ENCODE data around the gene FBXL15. TPM values are rescaled to one million over a fixed set of nuclear protein-coding genes. Genes with fewer than 3 reads are reported as not detected.

Gene FBXL15
- total and polyA plus RNA-seq, 2 donors (not counting 3 experiments of a cell fraction or from before 2014, with no cell fraction given): 9.9 to 15.3 TPM

DNA sequence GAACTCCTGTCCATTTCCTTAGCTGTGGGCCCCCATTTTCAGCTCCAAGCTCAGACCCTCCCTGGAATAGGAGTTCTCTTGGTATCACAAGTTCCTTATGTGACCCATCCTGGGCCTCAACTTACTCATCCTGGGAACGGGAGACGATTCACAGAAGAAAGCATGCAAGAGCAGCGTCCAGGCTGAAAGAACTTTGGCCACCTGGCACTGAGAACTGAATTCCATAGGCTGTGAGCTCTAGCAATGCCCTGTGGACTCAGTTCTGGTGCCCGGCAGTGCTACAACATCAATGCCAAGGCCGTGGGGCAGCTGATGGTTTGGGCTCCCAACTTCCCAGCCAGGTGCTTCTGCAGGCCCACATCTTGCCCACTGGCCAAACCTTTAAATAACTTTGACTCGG is 15.7 kb downstream of the FBXL15 start:
- TF ChIP-seq, protein P1, sequence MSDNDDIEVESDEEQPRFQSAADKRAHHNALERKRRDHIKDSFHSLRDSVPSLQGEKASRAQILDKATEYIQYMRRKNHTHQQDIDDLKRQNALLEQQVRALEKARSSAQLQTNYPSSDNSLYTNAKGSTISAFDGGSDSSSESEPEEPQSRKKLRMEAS (IDR thresholded peaks at IDR 0.05; ENCODE audit: insufficient read depth, insufficient read length): no peak
- TF ChIP-seq EZH2 (IDR thresholded peaks at IDR 0.05; ENCODE audit: borderline replicate concordance, low read depth, low read length, severe bottlenecking) (no peak), MYC (IDR thresholded peaks at IDR 0.05; ENCODE audit: low read depth, low read length) (no peak), JUN (IDR thresholded peaks at IDR 0.05; ENCODE audit: borderline replicate concordance, insufficient read depth, insufficient read length, low read depth) (no peak), FOS (IDR thresholded peaks at IDR 0.05; ENCODE audit: borderline replicate concordance, insufficient read depth, low read length) (no peak), POLR2AphosphoS5 (IDR thresholded peaks at IDR 0.05; ENCODE audit: insufficient read depth, low read depth, low read length) (no peak), GATA2 (IDR thresholded peaks at IDR 0.05; ENCODE audit: insufficient read depth, insufficient read length, low read depth, low read length) (no peak), POLR2A (IDR thresholded peaks at IDR 0.05; ENCODE audit: low read depth, low read length) (no peak)
- TF ChIP-seq, protein P2, sequence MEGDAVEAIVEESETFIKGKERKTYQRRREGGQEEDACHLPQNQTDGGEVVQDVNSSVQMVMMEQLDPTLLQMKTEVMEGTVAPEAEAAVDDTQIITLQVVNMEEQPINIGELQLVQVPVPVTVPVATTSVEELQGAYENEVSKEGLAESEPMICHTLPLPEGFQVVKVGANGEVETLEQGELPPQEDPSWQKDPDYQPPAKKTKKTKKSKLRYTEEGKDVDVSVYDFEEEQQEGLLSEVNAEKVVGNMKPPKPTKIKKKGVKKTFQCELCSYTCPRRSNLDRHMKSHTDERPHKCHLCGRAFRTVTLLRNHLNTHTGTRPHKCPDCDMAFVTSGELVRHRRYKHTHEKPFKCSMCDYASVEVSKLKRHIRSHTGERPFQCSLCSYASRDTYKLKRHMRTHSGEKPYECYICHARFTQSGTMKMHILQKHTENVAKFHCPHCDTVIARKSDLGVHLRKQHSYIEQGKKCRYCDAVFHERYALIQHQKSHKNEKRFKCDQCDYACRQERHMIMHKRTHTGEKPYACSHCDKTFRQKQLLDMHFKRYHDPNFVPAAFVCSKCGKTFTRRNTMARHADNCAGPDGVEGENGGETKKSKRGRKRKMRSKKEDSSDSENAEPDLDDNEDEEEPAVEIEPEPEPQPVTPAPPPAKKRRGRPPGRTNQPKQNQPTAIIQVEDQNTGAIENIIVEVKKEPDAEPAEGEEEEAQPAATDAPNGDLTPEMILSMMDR (IDR thresholded peaks at IDR 0.05; ENCODE audit: extremely low read depth in 1 of 2, insufficient read depth in 1 of 2, low read depth in 1 of 2, low read length in 2 of 2): no peak
- H3K9me3 ChIP-seq (replicated peaks; ENCODE audit: control insufficient read depth, insufficient read depth, low read length): no peaks in the 10 kb centered on the region
- intact Hi-C loops (cut with micrococcal nuclease) (no loop called here), dilution Hi-C loops (cut with MboI; ENCODE audit: extremely low pct_ligation_motif_present, low sequenced_read_pairs) (no loop called here)
- no peak overlapping the region for H3K9ac ChIP-seq (replicated peaks; ENCODE audit: extremely low read depth, insufficient read depth, low read length)
- H3K4me3 ChIP-seq (replicated peaks in 1 of 3; ENCODE audit: insufficient read depth in 1 of 3, low read depth in 1 of 3, low read length in 3 of 3): no peak overlapping the region
- BruUV-seq (replicated peaks): no TSS peak
- ChIA-PET CTCF (interaction anchor here (0.7 to 1.0 kb wide), 3 partner anchors 147 to 207 kb away, joined by 3 read pairs; no protein-coding TSS in a partner anchor), POLR2A (no interaction called here)
- peaks cover 11 to 22% of the 10 kb centered on the region in 2 experiments for H3K27me3 ChIP-seq (ENCODE audit: control insufficient read depth in 2 of 2, insufficient read depth in 2 of 2, low read length in 2 of 2)
- H3K36me3 ChIP-seq (ENCODE audit: control insufficient read depth in 2 of 2, extremely low read depth in 1 of 2, insufficient read depth in 2 of 2, low read length in 2 of 2): no peaks in the 10 kb centered on the region
- H3K4me2 ChIP-seq (ENCODE audit: insufficient read depth, low read length): no peak overlapping the region
- no peaks in the 10 kb centered on the region for H3K9me1 ChIP-seq (replicated peaks; ENCODE audit: control insufficient read depth, extremely low read depth, insufficient read depth, low read length)
- no peak for DNase-seq (ENCODE audit: low read depth, low spot score)
- no peaks in the 10 kb centered on the region for H4K20me1 ChIP-seq (replicated peaks; ENCODE audit: control insufficient read depth, extremely low read depth, insufficient read depth, low read length)
- no peak for FAIRE-seq
- peaks cover 7% of the 10 kb centered on the region for H3K4me1 ChIP-seq (ENCODE audit: control insufficient read depth, extremely low read depth, insufficient read depth, low read length)
- H2AFZ ChIP-seq (ENCODE audit: low read depth, low read length): no peak overlapping the region
- H3K79me2 ChIP-seq (ENCODE audit: control insufficient read depth, insufficient read depth, low read length): peaks cover 9% of the 10 kb centered on the region
- H3K27ac ChIP-seq (ENCODE audit: insufficient read depth, low read depth, low read length): no peak overlapping the region
